ENCODE results near the gene SYT4. TPM values are rescaled to one million over a fixed set of nuclear protein-coding genes. Genes with fewer than 3 reads are reported as not detected.
"Not testable (repeated sequence)": the region's sequence is repeated elsewhere in the genome, so short reads cannot be mapped to it uniquely, and the experiment has no call there.

SYT4 gene
- total and polyA plus RNA-seq, 10 donors = not detected

- Histone ChIP-seq H3K27ac (no peak overlapping the region), H3K4me1 (no peaks in the 10 kb centered on the region), H3K9me3 (peaks cover 0 to 3% (median 0%) of the 10 kb centered on the region in 8 donors), H3K27me3 (replicated peaks in 1 of 7) (no peaks in the 10 kb centered on the region), H3K4me3 (no peak overlapping the region), H3K36me3 (no peaks in the 10 kb centered on the region)
- whole genome bisulfite sequencing, 5 donors = 35 to 71% (median 52%) methylated on average over 1 of the region's 1 CpG
- no peak for TF ChIP-seq POLR2AphosphoS5 (IDR thresholded peaks at IDR 0.05)
- no peak for TF ChIP-seq POLR2A (IDR thresholded peaks at IDR 0.05)
- no peak for TF ChIP-seq CTCF (IDR thresholded peaks at IDR 0.05 in 8 of 11, conservative IDR thresholded peaks at IDR 0.05 in 3 of 11)
- intact Hi-C loops (cut with DNase I; ENCODE audit: low total_unique reads) = no loop called here
- no peak for DNase-seq
These were observed 32.9 kb upstream of the SYT4 start for GRCh38 chr18:43310239-43310638.

GRCh38 chr18:43303376-43303775, 26.1 kb upstream of the SYT4 start:
- no peaks in the 10 kb centered on the region for H3K36me3 ChIP-seq
- no peak for TF ChIP-seq CTCF (IDR thresholded peaks at IDR 0.05 in 8 of 11, conservative IDR thresholded peaks at IDR 0.05 in 3 of 11)
- no peak for TF ChIP-seq POLR2A (IDR thresholded peaks at IDR 0.05)
- no peak for TF ChIP-seq POLR2AphosphoS5 (IDR thresholded peaks at IDR 0.05)
- H3K27ac ChIP-seq = no peak overlapping the region
- intact Hi-C loops (cut with DNase I; ENCODE audit: low total_unique reads) = no loop called here
- H3K4me3 ChIP-seq = no peak overlapping the region
- no peaks in the 10 kb centered on the region for H3K27me3 ChIP-seq (replicated peaks in 1 of 7)
- H3K4me1 ChIP-seq = no peaks in the 10 kb centered on the region
- 62 to 83% (median 71%) methylated on average over 2 of the region's 2 CpGs for WGBS, 5 donors
- no peaks in the 10 kb centered on the region for H3K9me3 ChIP-seq
- DNase-seq = no peak

- intact Hi-C loops (cut with DNase I; ENCODE audit: low total_unique reads); DNase-seq; H3K27me3 ChIP-seq (replicated peaks in 1 of 7); H3K36me3 ChIP-seq; H3K27ac ChIP-seq; H3K9me3 ChIP-seq; H3K4me3 ChIP-seq; H3K4me1 ChIP-seq: not testable (repeated sequence)
- WGBS, 5 donors = 79 to 96% (median 82%) methylated on average over 9 to 11 of the region's 11 CpGs
These were observed 8.9 kb upstream of the SYT4 start for GRCh38 chr18:43286187-43286586.

- no peak for DNase-seq
- H3K4me3 ChIP-seq = no peak overlapping the region
- no peaks in the 10 kb centered on the region for H3K9me3 ChIP-seq
- WGBS, 5 donors = 92 to 94% (median 93%) methylated on average over 16 of the region's 16 CpGs
- intact Hi-C loops (cut with DNase I; ENCODE audit: low total_unique reads) = no loop called here
- H3K27me3 ChIP-seq (replicated peaks in 1 of 7) = peaks cover 0 to 4% (median 0%) of the 10 kb centered on the region in 7 donors
- H3K36me3 ChIP-seq = no peaks in the 10 kb centered on the region
- TF ChIP-seq POLR2A (IDR thresholded peaks at IDR 0.05) = no peak
- no peak for TF ChIP-seq CTCF (IDR thresholded peaks at IDR 0.05 in 8 of 11, conservative IDR thresholded peaks at IDR 0.05 in 3 of 11)
- no peak for TF ChIP-seq POLR2AphosphoS5 (IDR thresholded peaks at IDR 0.05)
- no peak overlapping the region for H3K27ac ChIP-seq
- H3K4me1 ChIP-seq = no peaks in the 10 kb centered on the region
These were observed 6.0 kb upstream of the SYT4 start for GRCh38 chr18:43283299-43283698.

Data from spleen (tissue), 11 donors.